Upper lobe of right lung (tissue), 1 donor: Measurements from ENCODE around the gene RNF187. TPM values are rescaled to one million over a fixed set of nuclear protein-coding genes. Genes with fewer than 3 reads are reported as not detected.

Experiments used
- ATAC-seq: fragments of 200-7000 bp; cut with Tn5 transposase; one replicate; pipeline ENCODE4 v1.9.1; 2020; ENCODE audit warnings: mild to moderate bottlenecking, moderate library complexity
- DNase-seq: peaks from one replicate; pipeline ENCODE4 v3.0.0-alpha.2; 2020
- H3K27ac ChIP-seq: fragments of 200-600 bp; one replicate; pipeline ENCODE4 v1.8.0; 2022
- H3K27me3 ChIP-seq: fragments of 200-600 bp; one replicate; pipeline ENCODE4 v1.8.0; 2022; ENCODE audit warnings: mild to moderate bottlenecking
- H3K36me3 ChIP-seq: fragments of 200-600 bp; one replicate; pipeline ENCODE4 v1.8.0; 2022
- H3K4me1 ChIP-seq: fragments of 200-600 bp; one replicate; pipeline ENCODE4 v1.8.0; 2022
- H3K4me3 ChIP-seq: fragments of 200-600 bp; one replicate; pipeline ENCODE4 v1.8.0; 2022; ENCODE audit warnings: mild to moderate bottlenecking
- H3K9me3 ChIP-seq: fragments of 200-600 bp; one replicate; pipeline ENCODE4 v1.8.0; 2022
- CTCF ChIP-seq: fragments of 200-600 bp; IDR thresholded peaks from one replicate; pipeline ENCODE4 v1.8.0; 2022; ENCODE audit warnings: antibody characterized with exemption
- intact Hi-C: fragments of 100-400 bp; cut with DNase I; formaldehyde crosslinking; loops from one replicate; pipeline ENCODE4 v1.11.0; 2022
- total RNA-seq: library from RNA; stranded (reverse); fragmentation: NEBNext Ultra II Directional; extraction: Animal tissue kit (Norgen Biotek cat#: 25700); gene quantifications from one replicate; pipeline ENCODE4 v1.2.1, GENCODE V29; 2021
- donor health status: DM: no; HTN: yes; CAD: no; lungs with severe emphysema.

RNF187 gene
- total RNA-seq, 1 donor from 2014 or later, result 88.8 TPM

DNA sequence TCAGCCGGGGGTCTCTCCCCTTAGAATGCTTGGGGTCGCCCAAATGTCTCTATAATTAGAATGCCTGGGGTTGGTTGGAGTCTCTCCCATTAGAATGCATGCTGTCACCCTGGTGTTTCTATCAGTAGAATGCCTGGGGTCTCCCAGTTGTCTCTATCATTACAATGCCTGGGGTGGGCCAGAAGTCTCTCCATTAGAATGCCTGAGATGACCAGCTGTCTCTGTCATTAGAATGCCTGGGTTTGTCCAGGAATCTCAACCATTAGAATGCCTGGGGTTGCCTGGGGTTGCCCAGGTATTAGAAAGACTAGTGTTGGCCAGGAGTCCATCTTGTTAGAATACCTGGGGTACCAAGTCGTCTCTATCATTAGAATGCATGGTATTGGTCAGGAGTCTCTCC lies 51.6 kb downstream of the RNF187 start:
- DNase-seq (peak; percentile 0), ATAC-seq (no peak)
- Histone ChIP-seq H3K4me1 (no peaks in the 10 kb centered on the region), H3K27me3 (no peaks in the 10 kb centered on the region), H3K27ac (no peak overlapping the region), H3K4me3 (no peak overlapping the region), H3K36me3 (no peaks in the 10 kb centered on the region), H3K9me3 (no peaks in the 10 kb centered on the region)
- intact Hi-C loops, result no loop called here
- TF ChIP-seq CTCF, result no peak

GRCh38 chr1:228540161-228540917 lies 53.2 kb downstream of the RNF187 start:
- Histone ChIP-seq H3K4me3 (no peak overlapping the region), H3K27ac (no peak overlapping the region), H3K4me1 (no peaks in the 10 kb centered on the region), H3K9me3 (no peaks in the 10 kb centered on the region), H3K36me3 (no peaks in the 10 kb centered on the region), H3K27me3 (no peaks in the 10 kb centered on the region)
- TF ChIP-seq CTCF, result no peak
- intact Hi-C loops, result no loop called here
- ATAC-seq, result no peak
- peak; percentile 1 for DNase-seq

GRCh38 chr1:228541725-228542124 lies 54.5 kb downstream of the RNF187 start:
- H3K4me3 ChIP-seq, result no peak overlapping the region
- no peak overlapping the region for H3K27ac ChIP-seq
- DNase-seq, result no peak
- no peaks in the 10 kb centered on the region for H3K36me3 ChIP-seq
- no peak for ATAC-seq
- H3K27me3 ChIP-seq, result no peaks in the 10 kb centered on the region
- H3K4me1 ChIP-seq, result no peaks in the 10 kb centered on the region
- TF ChIP-seq CTCF, result no peak
- intact Hi-C loops, result no loop called here
- H3K9me3 ChIP-seq, result no peaks in the 10 kb centered on the region

- no peak for ATAC-seq
- Histone ChIP-seq H3K9me3 (no peaks in the 10 kb centered on the region), H3K27ac (no peak overlapping the region), H3K4me1 (no peaks in the 10 kb centered on the region), H3K4me3 (no peak overlapping the region), H3K27me3 (no peaks in the 10 kb centered on the region), H3K36me3 (no peaks in the 10 kb centered on the region)
- peak; percentile 17 for DNase-seq
- intact Hi-C loops, result no loop called here
- no peak for TF ChIP-seq CTCF
Measured at GRCh38 chr1:228542376-228542775, 55.2 kb downstream of the RNF187 start.

- intact Hi-C loops, result no loop called here
- no peaks in the 10 kb centered on the region for H3K27me3 ChIP-seq
- no peak for DNase-seq
Measured at GRCh38 chr1:228542981-228543380, 55.8 kb downstream of the RNF187 start.

More at GRCh38 chr1:228542981-228543380, 55.8 kb downstream of the RNF187 start:
- H3K27ac ChIP-seq, result no peak overlapping the region
- no peaks in the 10 kb centered on the region for H3K4me1 ChIP-seq
- no peak for TF ChIP-seq CTCF
- H3K36me3 ChIP-seq, result no peaks in the 10 kb centered on the region
- ATAC-seq, result no peak
- no peak overlapping the region for H3K4me3 ChIP-seq
- H3K9me3 ChIP-seq, result no peaks in the 10 kb centered on the region
